GM19193 (cell line): ENCODE results near the gene ATG9B.

Experiments
- POLR2A ChIP-seq: IDR thresholded peaks from 4 replicates; pipeline ENCODE4 v1.6.1; 2011; ENCODE audit not compliant: insufficient read depth, insufficient read length; ENCODE audit errors: extremely low read depth

The ATG9B gene

GRCh38 chr7:150976529-150977381, 47.5 kb downstream of the ATG9B start:
- no peak for TF ChIP-seq POLR2A

- TF ChIP-seq POLR2A = no peak
These were observed 48.6 kb downstream of the ATG9B start for GRCh38 chr7:150975536-150976319.

- TF ChIP-seq POLR2A = peak; percentile 51
These were observed 49.6 kb downstream of the ATG9B start for GRCh38 chr7:150974468-150975391.

DNA sequence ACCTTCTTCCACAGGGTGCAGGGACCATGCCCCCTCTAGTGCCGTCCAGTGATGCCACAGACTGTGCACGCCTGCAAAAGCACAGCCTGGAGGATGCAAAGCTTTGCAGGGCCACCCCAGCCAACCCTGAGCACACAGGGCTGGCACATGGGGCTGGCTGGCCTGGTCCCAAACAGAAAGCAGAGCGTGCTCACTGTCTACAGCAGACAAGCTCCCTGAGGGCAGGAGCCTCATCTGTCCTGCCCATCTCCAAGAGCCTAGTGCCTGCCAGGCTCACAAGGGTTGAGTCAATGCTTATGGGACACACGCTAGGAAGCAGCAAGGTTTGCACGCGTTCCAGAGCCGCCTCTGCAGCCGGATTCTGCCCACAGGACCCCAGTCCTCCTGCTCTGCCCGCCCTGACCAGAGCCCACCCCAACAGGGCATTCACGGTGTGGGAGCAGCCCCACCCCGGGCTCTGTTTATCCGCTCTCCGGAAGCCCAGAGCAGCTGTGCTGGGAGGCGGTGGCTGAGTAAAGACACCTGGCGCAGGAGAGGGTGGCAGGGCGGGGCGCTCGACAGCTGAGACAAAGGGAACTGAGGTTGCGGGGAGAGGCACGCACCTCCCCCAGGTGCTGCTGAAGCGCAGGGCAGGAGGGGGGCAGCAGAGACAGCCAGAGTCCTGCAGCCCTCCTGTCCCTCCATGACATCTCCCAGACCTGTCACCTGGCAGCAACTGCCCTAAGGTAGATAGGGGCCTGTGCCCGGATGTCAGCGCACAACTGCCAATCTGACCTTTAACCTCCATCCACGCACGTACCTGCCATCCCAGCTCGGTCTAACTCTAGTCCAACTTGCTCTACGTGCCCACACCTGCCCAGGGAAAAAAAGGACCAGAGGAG, 50.5 kb downstream of the ATG9B start:
- no peak for TF ChIP-seq POLR2A

GRCh38 chr7:150972741-150973140, 51.6 kb downstream of the ATG9B start:
- TF ChIP-seq POLR2A = no peak

- no peak for TF ChIP-seq POLR2A
These were observed 52.2 kb downstream of the ATG9B start for GRCh38 chr7:150972023-150972468.

DNA sequence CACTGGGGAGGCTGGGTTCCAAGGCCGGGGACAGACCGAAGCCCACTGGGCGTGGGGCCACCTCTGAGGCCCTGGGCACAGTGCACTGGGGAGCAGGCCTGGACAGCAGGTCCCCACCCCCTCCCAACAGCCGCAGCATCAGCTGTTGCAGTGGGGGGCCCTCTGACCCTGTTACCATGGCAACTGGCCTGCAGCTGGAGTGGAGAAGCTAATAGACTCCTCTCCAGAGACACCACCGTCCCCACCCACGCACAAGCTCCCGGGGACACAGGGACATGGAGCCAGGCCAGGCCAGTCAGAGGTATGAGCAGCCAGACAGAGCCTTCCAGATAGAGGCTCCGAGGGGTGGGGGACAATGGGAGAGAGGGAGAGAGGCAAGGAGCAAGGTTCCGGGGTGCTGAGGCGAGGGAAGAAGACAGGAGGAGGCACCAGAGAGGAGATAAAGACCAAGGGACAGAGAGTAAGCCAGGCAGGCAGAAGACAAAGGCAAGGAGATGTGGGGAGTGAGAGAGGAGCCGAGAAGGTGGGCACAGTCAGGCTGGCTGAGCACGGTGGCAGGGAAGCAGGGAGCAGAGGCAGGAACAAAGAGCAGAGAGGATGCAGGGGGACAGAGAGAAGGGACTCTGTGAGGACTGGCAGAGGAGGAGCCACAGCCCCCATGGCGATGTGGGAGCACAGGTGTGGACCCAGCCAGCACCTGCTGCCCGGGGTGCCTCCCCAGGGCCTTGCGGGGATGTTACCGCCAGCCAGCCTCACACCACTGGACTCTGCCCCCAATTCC, 52.9 kb downstream of the ATG9B start:
- TF ChIP-seq POLR2A = no peak

- no peak for TF ChIP-seq POLR2A
These were observed 53.9 kb downstream of the ATG9B start for GRCh38 chr7:150970424-150970823.

- TF ChIP-seq POLR2A = no peak
These were observed 54.8 kb downstream of the ATG9B start for GRCh38 chr7:150969475-150969874.

GRCh38 chr7:150968734-150969372, 55.4 kb downstream of the ATG9B start:
- TF ChIP-seq POLR2A = no peak

DNA sequence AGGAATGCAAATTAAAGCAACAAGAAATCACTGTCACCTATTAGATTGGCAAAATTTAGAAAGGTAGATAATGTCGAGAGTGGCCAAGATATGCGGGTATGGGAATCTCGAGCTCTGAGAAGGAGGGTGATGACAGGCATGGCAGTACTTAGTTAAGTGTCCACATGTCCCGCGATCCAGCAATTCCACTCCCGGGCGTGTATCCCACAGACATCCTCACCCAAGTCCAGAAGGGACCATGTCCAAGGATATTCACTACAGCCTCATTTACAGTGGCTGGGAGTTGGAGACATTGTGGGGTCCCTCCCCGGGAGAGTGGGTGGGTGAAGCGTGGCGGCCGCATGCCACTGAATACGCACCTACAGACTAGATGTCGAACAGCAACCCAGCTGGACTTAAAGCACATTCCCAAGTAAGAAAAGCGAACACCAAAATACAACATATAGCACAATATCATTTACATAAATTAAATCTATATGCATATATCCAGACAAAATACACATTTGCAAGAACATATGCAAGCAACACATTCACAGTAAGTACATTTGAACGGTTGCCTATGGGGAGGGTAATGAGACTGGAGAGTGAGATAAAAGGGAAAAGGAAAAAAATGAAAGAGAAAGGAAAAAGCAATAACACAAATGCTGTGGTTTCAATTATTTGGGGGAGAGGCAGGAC, 56.1 kb downstream of the ATG9B start:
- TF ChIP-seq POLR2A = no peak

DNA sequence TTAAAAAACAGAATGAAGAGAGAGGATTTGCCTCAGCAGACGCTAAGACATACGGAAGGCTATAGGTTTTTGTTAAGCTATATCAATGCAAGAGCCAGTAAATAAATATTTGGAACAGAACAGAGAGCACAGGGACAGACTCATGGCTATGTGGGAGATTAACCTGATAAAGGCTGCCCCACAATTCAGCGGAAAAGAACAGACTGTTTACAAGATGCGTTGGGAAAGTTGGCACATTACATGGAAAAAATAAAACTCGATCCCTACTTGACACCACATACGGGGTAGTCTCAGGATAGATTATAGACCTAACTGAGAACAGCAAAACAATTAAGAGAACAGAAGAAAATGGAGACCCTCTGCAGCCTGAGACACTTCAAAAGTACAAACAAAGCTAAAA, 56.9 kb downstream of the ATG9B start:
- no peak for TF ChIP-seq POLR2A
